HepG2 (cell line): ENCODE measurements around the gene R3HCC1L. TPM values are rescaled to one million over a fixed set of nuclear protein-coding genes. Genes with fewer than 3 reads are reported as not detected.

Source experiments
- ATAC-seq: fragments of 200-7000 bp; cut with Tn5 transposase; 3 replicates; pipeline ENCODE4 v1.9.1; 2020; ENCODE audit warnings: mild to moderate bottlenecking, moderate library complexity
- BruUV-seq: library from RNA; stranded (reverse); fragments of 400-500 nt; replicated peaks from 2 replicates; lab custom pipeline; 2021; lab: Mats Ljungman, UMichigan
- CTCF ChIA-PET: fragments of 300-600 bp; formaldehyde crosslinking; extraction: SDS; loops from one replicate; lab custom pipeline; 2021; ENCODE audit warnings: low total read pairs, inconsistent platforms, low intra/inter-chr PET ratio; lab: Yijun Ruan, JAX
- POLR2A ChIA-PET: fragments of 350-600 bp; sonication (Branson Sonifier 250); formaldehyde crosslinking; loops from one replicate; lab custom pipeline; 2020; ENCODE audit warnings: antibody characterized with exemption, inconsistent platforms; lab: Yijun Ruan, JAX
- DNase-seq: peaks from one replicate; pipeline ENCODE4 v3.0.0-alpha.2; 2015; ENCODE audit warnings: low spot score
- FAIRE-seq: peaks from 3 replicates; lab custom pipeline; 2011; peaks lifted over from hg19 to GRCh38; lab: Jason Lieb, UNC
- H2AFZ ChIP-seq: one replicate; pipeline ENCODE4 v1.6.1; 2011; ENCODE audit warnings: low read length, inconsistent platforms
- H3K27ac ChIP-seq: fragments of 300-600 bp; 3 replicates; pipeline ENCODE4 v1.8.0; 2011; ENCODE audit warnings: mixed run types, mild to moderate bottlenecking, mixed read lengths, low read length, inconsistent platforms; ENCODE audit not compliant: insufficient read depth; ENCODE audit errors: extremely low read length
- H3K27me3 ChIP-seq, 2 experiments: fragments of 200-600 bp in 1 of 2; 2 replicates in 1 of 2; 3 replicates in 1 of 2; pipeline versions ENCODE4 v1.6.0 to v1.8.0; 2011; ENCODE audit warnings: low read length in 2 of 2, mild to moderate bottlenecking in 2 of 2, moderate library complexity in 2 of 2, inconsistent platforms in 1 of 2; ENCODE audit not compliant: insufficient read depth in 2 of 2, control insufficient read depth in 1 of 2
- H3K36me3 ChIP-seq, 2 experiments: fragments of 200-600 bp in 1 of 2; replicated peaks in 1 of 2; 2 replicates in 1 of 2; 3 replicates in 1 of 2; pipeline versions ENCODE4 v1.5.1 to v1.8.0; 2011; ENCODE audit warnings: low read length in 2 of 2, inconsistent platforms in 1 of 2; ENCODE audit not compliant: insufficient read depth in 2 of 2, control insufficient read depth in 1 of 2
- H3K4me1 ChIP-seq: 2 replicates; pipeline ENCODE4 v1.5.1; 2012; ENCODE audit warnings: low read length, inconsistent platforms; ENCODE audit not compliant: insufficient read depth
- H3K4me2 ChIP-seq: 2 replicates; pipeline ENCODE4 v1.6.0; 2011; ENCODE audit warnings: low read depth, low read length, inconsistent platforms
- H3K4me3 ChIP-seq, 3 experiments: fragments of 200-600 bp in 1 of 3; sonication (generic), shearing (Covaris generic) in 1 of 3; replicated peaks in 1 of 3; 2 replicates each; pipeline ENCODE4 v1.5.1; 2011 to 2016; ENCODE audit warnings: low read length in 3 of 3, inconsistent platforms in 2 of 3, low read depth in 2 of 3, mild to moderate bottlenecking in 2 of 3, control low read depth in 1 of 3, mixed read lengths in 1 of 3; ENCODE audit not compliant: insufficient read depth in 1 of 3
- H3K79me2 ChIP-seq: one replicate; pipeline ENCODE4 v1.6.1; 2011; ENCODE audit warnings: low read length, inconsistent platforms; ENCODE audit not compliant: insufficient read depth
- H3K9ac ChIP-seq: 2 replicates; pipeline ENCODE4 v1.6.0; 2011; ENCODE audit warnings: mild to moderate bottlenecking, low read depth, low read length, inconsistent platforms; ENCODE audit not compliant: insufficient read depth
- H3K9me3 ChIP-seq: 2 replicates; pipeline ENCODE4 v1.5.1; 2012; ENCODE audit warnings: mild to moderate bottlenecking, low read length
- H4K20me1 ChIP-seq: 2 replicates; pipeline ENCODE4 v1.6.0; 2011; ENCODE audit warnings: inconsistent platforms, mild to moderate bottlenecking, low read length, moderate library complexity; ENCODE audit not compliant: insufficient read depth
- BORCS8-MEF2B ChIP-seq: sonication (generic); formaldehyde crosslinking; IDR thresholded peaks from 2 replicates; pipeline ENCODE4 v1.8.0; 2022; ENCODE audit warnings: mild to moderate bottlenecking, missing genetic modification reagents
- NFKBIZ ChIP-seq: IDR thresholded peaks from 2 replicates; pipeline ENCODE4 v1.6.1; 2018; ENCODE audit warnings: missing genetic modification reagents, missing compliant biosample characterization
- TCF7L2 ChIP-seq: IDR thresholded peaks from 2 replicates; pipeline ENCODE4 v1.6.1; 2011; ENCODE audit warnings: mild to moderate bottlenecking, low read depth, low read length, moderate library complexity
- ZBTB7B ChIP-seq: sonication (generic); formaldehyde crosslinking; IDR thresholded peaks from 2 replicates; pipeline ENCODE4 v1.4.0; 2020; ENCODE audit warnings: missing genetic modification reagents
- ZNF207 ChIP-seq: fragments of 450-650 bp; IDR thresholded peaks from 2 replicates; pipeline ENCODE4 v1.6.1; 2016; ENCODE audit warnings: antibody characterized with exemption, borderline replicate concordance
- ZNF225 ChIP-seq: sonication (generic); formaldehyde crosslinking; IDR thresholded peaks from 2 replicates; pipeline ENCODE4 v1.4.0; 2020; ENCODE audit warnings: mild to moderate bottlenecking, missing genetic modification reagents
- ZNF501 ChIP-seq: sonication (generic); formaldehyde crosslinking; IDR thresholded peaks from 2 replicates; pipeline ENCODE4 v1.5.1; 2020; ENCODE audit warnings: mild to moderate bottlenecking, moderate library complexity, missing genetic modification reagents
- ZNF883 ChIP-seq: sonication (generic); formaldehyde crosslinking; IDR thresholded peaks from 2 replicates; pipeline ENCODE4 v1.5.1; 2020; ENCODE audit warnings: mild to moderate bottlenecking, missing genetic modification reagents; ENCODE audit errors: not compliant biosample characterization
- WGBS: methylation state at CpG from one replicate; pipeline ENCODE4 v1.1.6; 2017; ENCODE audit warnings: low lambda C conversion rate; 5-methylcytosine and 5-hydroxymethylcytosine counted together
- in situ Hi-C: cut with HindIII; loops from 2 replicates; pipeline ENCODE4 v1.10.0; 2017; ENCODE audit warnings: low pct_unique_long_range_greater_than_20kb; ENCODE audit not compliant: extremely low pct_ligation_motif_present
- intact Hi-C: fragments of 100-400 bp; cut with micrococcal nuclease; formaldehyde crosslinking; loops from one replicate; pipeline ENCODE4 v1.10.0; 2022; ENCODE audit not compliant: unreplicated experiment
- polyA plus RNA-seq, 8 experiments: library from polyadenylated mRNA; depleted of rRNA in 3 of 8; stranded (reverse) in 7 of 8; unstranded in 1 of 8; fragments of >200 nt; fragmentation: Illumina TruSeq in 4 of 8; extraction: Trizol in 4 of 8; gene quantifications; 2 replicates each; pipeline versions ENCODE4 v1.2.1 to v1.2.3, GENCODE V29; 2011 to 2016; ENCODE audit warnings: low read depth in 4 of 8, missing spikeins in 1 of 8, mixed read lengths in 1 of 8; ENCODE audit not compliant: insufficient read depth in 1 of 8
- total RNA-seq, 5 experiments: library from RNA; depleted of rRNA; stranded (reverse); fragments of >200 nt; fragmentation: Illumina TruSeq; extraction: Trizol; gene quantifications; 2 replicates each; pipeline ENCODE4 v1.2.3, GENCODE V29; 2016; ENCODE audit warnings: low read depth in 1 of 5
- TF ChIP-seq, protein P1 (sequence below), 2 experiments: sonication (generic) in 1 of 2; formaldehyde crosslinking in 1 of 2; IDR thresholded peaks; 2 replicates each; pipeline versions ENCODE4 v1.6.1 to v1.9.0; 2014 to 2022; ENCODE audit warnings: antibody characterized with exemption in 1 of 2, borderline replicate concordance in 1 of 2, inconsistent platforms in 1 of 2, low read depth in 1 of 2, missing genetic modification reagents in 1 of 2
- TF ChIP-seq, protein P2 (sequence below): fragments of 450-650 bp; IDR thresholded peaks from 2 replicates; pipeline ENCODE4 v1.6.1; 2017; ENCODE audit warnings: mild to moderate bottlenecking

R3HCC1L gene
- total and polyA plus RNA-seq, 2 of the 13 experiments (the other 11 are each of a cell fraction or from before 2014, with no cell fraction given), result 6.5 to 12.2 TPM

DNA sequence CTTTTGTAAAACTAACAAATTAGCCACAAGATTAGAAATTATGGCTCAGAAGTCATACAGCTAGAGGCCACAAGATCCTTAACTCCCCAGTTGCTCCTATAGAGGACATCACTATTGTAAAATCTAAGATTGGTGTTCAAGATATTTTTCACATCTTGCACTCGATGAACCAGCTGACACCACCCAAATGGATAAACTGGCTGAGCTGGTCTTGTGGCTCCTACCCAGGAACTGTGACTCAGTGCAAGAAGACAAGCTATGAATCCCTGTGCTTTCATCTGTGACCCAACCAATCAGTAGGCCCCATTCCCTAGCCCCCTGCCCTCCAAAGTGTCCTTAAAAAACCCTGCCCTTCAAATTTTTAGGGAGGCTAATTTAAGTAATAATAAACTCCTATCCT lies 27.9 kb upstream of the R3HCC1L start:
- Histone ChIP-seq H3K4me1 (no peaks in the 10 kb centered on the region; the same call in 1 of the 2 replicates), H3K79me2 (no peaks in the 10 kb centered on the region), H3K4me2 (no peak overlapping the region), H3K27me3 (peaks cover 0 to 23% of the 10 kb centered on the region in 2 experiments; a peak in 2 of 5 replicates), H3K36me3 (no peaks in the 10 kb centered on the region), H4K20me1 (no peaks in the 10 kb centered on the region), H2AFZ (no peak overlapping the region), H3K9ac (no peak overlapping the region), H3K4me3 (no peak overlapping the region), H3K27ac (no peak overlapping the region), H3K9me3 (no peaks in the 10 kb centered on the region)
- BruUV-seq, result no TSS peak
- 0% methylated on average over 1 of the region's 1 CpG for WGBS
- FAIRE-seq (no peak), ATAC-seq (no peak), DNase-seq (no peak)
- no peak for TF ChIP-seq ZNF501 (CRISPR knock-in tag)
- TF ChIP-seq, protein P1, sequence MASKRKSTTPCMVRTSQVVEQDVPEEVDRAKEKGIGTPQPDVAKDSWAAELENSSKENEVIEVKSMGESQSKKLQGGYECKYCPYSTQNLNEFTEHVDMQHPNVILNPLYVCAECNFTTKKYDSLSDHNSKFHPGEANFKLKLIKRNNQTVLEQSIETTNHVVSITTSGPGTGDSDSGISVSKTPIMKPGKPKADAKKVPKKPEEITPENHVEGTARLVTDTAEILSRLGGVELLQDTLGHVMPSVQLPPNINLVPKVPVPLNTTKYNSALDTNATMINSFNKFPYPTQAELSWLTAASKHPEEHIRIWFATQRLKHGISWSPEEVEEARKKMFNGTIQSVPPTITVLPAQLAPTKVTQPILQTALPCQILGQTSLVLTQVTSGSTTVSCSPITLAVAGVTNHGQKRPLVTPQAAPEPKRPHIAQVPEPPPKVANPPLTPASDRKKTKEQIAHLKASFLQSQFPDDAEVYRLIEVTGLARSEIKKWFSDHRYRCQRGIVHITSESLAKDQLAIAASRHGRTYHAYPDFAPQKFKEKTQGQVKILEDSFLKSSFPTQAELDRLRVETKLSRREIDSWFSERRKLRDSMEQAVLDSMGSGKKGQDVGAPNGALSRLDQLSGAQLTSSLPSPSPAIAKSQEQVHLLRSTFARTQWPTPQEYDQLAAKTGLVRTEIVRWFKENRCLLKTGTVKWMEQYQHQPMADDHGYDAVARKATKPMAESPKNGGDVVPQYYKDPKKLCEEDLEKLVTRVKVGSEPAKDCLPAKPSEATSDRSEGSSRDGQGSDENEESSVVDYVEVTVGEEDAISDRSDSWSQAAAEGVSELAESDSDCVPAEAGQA (IDR thresholded peaks at IDR 0.05; ENCODE audit: low read depth), result no peak
- TF ChIP-seq, protein P1 (CRISPR knock-in tag; IDR thresholded peaks at IDR 0.05; ENCODE audit: borderline replicate concordance), result no peak
- no peak for TF ChIP-seq NFKBIZ (CRISPR knock-in tag)
- no peak for TF ChIP-seq ZNF207
- no peak for TF ChIP-seq ZNF883 (CRISPR knock-in tag)
- TF ChIP-seq ZNF225 (CRISPR knock-in tag), result no peak
- TF ChIP-seq, protein P2, sequence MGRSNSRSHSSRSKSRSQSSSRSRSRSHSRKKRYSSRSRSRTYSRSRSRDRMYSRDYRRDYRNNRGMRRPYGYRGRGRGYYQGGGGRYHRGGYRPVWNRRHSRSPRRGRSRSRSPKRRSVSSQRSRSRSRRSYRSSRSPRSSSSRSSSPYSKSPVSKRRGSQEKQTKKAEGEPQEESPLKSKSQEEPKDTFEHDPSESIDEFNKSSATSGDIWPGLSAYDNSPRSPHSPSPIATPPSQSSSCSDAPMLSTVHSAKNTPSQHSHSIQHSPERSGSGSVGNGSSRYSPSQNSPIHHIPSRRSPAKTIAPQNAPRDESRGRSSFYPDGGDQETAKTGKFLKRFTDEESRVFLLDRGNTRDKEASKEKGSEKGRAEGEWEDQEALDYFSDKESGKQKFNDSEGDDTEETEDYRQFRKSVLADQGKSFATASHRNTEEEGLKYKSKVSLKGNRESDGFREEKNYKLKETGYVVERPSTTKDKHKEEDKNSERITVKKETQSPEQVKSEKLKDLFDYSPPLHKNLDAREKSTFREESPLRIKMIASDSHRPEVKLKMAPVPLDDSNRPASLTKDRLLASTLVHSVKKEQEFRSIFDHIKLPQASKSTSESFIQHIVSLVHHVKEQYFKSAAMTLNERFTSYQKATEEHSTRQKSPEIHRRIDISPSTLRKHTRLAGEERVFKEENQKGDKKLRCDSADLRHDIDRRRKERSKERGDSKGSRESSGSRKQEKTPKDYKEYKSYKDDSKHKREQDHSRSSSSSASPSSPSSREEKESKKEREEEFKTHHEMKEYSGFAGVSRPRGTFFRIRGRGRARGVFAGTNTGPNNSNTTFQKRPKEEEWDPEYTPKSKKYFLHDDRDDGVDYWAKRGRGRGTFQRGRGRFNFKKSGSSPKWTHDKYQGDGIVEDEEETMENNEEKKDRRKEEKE, result no peak
- TF ChIP-seq BORCS8-MEF2B (CRISPR knock-in tag), result no peak
- TF ChIP-seq ZBTB7B (CRISPR knock-in tag), result no peak
- TF ChIP-seq TCF7L2, result no peak
- intact Hi-C loops (no loop called here), in situ Hi-C loops (no loop called here)
- POLR2A ChIA-PET, result no interaction called here
- CTCF ChIA-PET, result no interaction called here
